Liver (tissue), 9 donors: Measurements from ENCODE around the gene USP37. TPM values are rescaled to one million over a fixed set of nuclear protein-coding genes. Genes with fewer than 3 reads are reported as not detected.

Experiments
- DNase-seq: peaks from one replicate; pipeline ENCODE4 v3.0.0-alpha.2; 2017; ENCODE audit warnings: low spot score
- H3K27ac ChIP-seq, 2 donors: one replicate each; pipeline ENCODE4 v1.7.0; 2013; ENCODE audit warnings: inconsistent platforms in 2 of 2, low read length in 2 of 2, control low read depth in 1 of 2, low read depth in 1 of 2, mild to moderate bottlenecking in 1 of 2
- H3K27me3 ChIP-seq, 4 donors: one replicate each; pipeline versions ENCODE4 v1.6.1 to v1.7.0; 2013; ENCODE audit warnings: low read length in 3 of 4, inconsistent platforms in 1 of 4, mild to moderate bottlenecking in 1 of 4, moderate library complexity in 1 of 4; ENCODE audit not compliant: control insufficient read depth in 4 of 4, insufficient read depth in 4 of 4
- H3K36me3 ChIP-seq, 4 donors: one replicate each; pipeline versions ENCODE4 v1.6.1 to v1.7.0; 2013; ENCODE audit warnings: low read length in 3 of 4, mild to moderate bottlenecking in 3 of 4, low read depth in 1 of 4, moderate library complexity in 1 of 4; ENCODE audit not compliant: control insufficient read depth in 4 of 4, insufficient read depth in 3 of 4
- H3K4me1 ChIP-seq, 4 donors: one replicate each; pipeline versions ENCODE4 v1.6.1 to v1.7.0; 2013; ENCODE audit warnings: low read length in 3 of 4, mild to moderate bottlenecking in 3 of 4, moderate library complexity in 1 of 4; ENCODE audit not compliant: control insufficient read depth in 4 of 4, insufficient read depth in 4 of 4
- H3K4me3 ChIP-seq, 3 donors: one replicate each; pipeline versions ENCODE4 v1.6.1 to v1.7.0; 2013; ENCODE audit warnings: low read length in 3 of 3, control low read depth in 1 of 3, low read depth in 1 of 3, mild to moderate bottlenecking in 1 of 3
- H3K9ac ChIP-seq, 2 donors: one replicate each; pipeline ENCODE4 v1.7.0; 2013; ENCODE audit warnings: low read length in 2 of 2, mild to moderate bottlenecking in 2 of 2, moderate library complexity in 2 of 2, control low read depth in 1 of 2, low read depth in 1 of 2
- H3K9me3 ChIP-seq, 4 donors: one replicate each; pipeline versions ENCODE4 v1.6.1 to v1.7.0; 2013; ENCODE audit warnings: low read length in 3 of 4; ENCODE audit not compliant: control insufficient read depth in 4 of 4
- ATF3 ChIP-seq: IDR thresholded peaks from 2 replicates; pipeline ENCODE4 v1.6.1; 2016; ENCODE audit warnings: antibody characterized with exemption
- EGR1 ChIP-seq, 2 donors: IDR thresholded peaks; 2 replicates each; pipeline ENCODE4 v1.6.1; 2016 to 2018; ENCODE audit warnings: antibody characterized with exemption in 2 of 2, low read depth in 2 of 2
- FOXA1 ChIP-seq: IDR thresholded peaks from 2 replicates; pipeline ENCODE4 v1.6.1; 2016; ENCODE audit warnings: antibody characterized with exemption
- FOXA2 ChIP-seq: IDR thresholded peaks from 2 replicates; pipeline ENCODE4 v1.6.1; 2016; ENCODE audit warnings: antibody characterized with exemption
- GABPA ChIP-seq, 2 donors: IDR thresholded peaks in 1 of 2; conservative IDR thresholded peaks in 1 of 2; 2 replicates each; pipeline ENCODE4 v1.6.1; 2016; ENCODE audit warnings: antibody characterized with exemption in 2 of 2, mild to moderate bottlenecking in 1 of 2, moderate library complexity in 1 of 2
- HNF4A ChIP-seq, 2 donors: conservative IDR thresholded peaks; 2 replicates each; pipeline ENCODE4 v1.6.1; 2016; ENCODE audit warnings: antibody characterized with exemption in 2 of 2, mild to moderate bottlenecking in 2 of 2
- HNF4G ChIP-seq: IDR thresholded peaks from 2 replicates; pipeline ENCODE4 v1.6.1; 2016; ENCODE audit warnings: antibody characterized with exemption
- MAX ChIP-seq: IDR thresholded peaks from 2 replicates; pipeline ENCODE4 v1.6.1; 2016; ENCODE audit warnings: antibody characterized with exemption
- NR2F2 ChIP-seq: IDR thresholded peaks from 2 replicates; pipeline ENCODE4 v1.6.1; 2016; ENCODE audit warnings: antibody characterized with exemption
- RAD21 ChIP-seq, 2 donors: IDR thresholded peaks; 2 replicates each; pipeline ENCODE4 v1.6.1; 2016; ENCODE audit warnings: antibody characterized with exemption in 2 of 2, mild to moderate bottlenecking in 2 of 2
- RXRA ChIP-seq, 2 donors: IDR thresholded peaks; 2 replicates each; pipeline ENCODE4 v1.6.1; 2017 to 2018; ENCODE audit warnings: antibody characterized with exemption in 2 of 2, mild to moderate bottlenecking in 1 of 2
- SP1 ChIP-seq: IDR thresholded peaks from 2 replicates; pipeline ENCODE4 v1.6.1; 2018; ENCODE audit warnings: antibody characterized with exemption, mild to moderate bottlenecking
- TAF1 ChIP-seq: conservative IDR thresholded peaks from 2 replicates; pipeline ENCODE4 v1.6.1; 2016; ENCODE audit warnings: antibody characterized with exemption, mild to moderate bottlenecking
- YY1 ChIP-seq: IDR thresholded peaks from 2 replicates; pipeline ENCODE4 v1.6.1; 2016; ENCODE audit warnings: antibody characterized with exemption, mild to moderate bottlenecking
- ZBTB33 ChIP-seq: IDR thresholded peaks from 2 replicates; pipeline ENCODE4 v1.6.1; 2016; ENCODE audit warnings: antibody characterized with exemption
- WGBS: extraction: QIAGEN DNeasy Blood & Tissue Kit; methylation state at CpG from one replicate; pipeline ENCODE4 v1.1.7; 2013; 5-methylcytosine and 5-hydroxymethylcytosine counted together
- polyA plus RNA-seq, 2 donors: library from polyadenylated mRNA; stranded (reverse) in 1 of 2; unstranded in 1 of 2; fragments of 200-250 nt in 1 of 2; fragments of >200 nt in 1 of 2; fragmentation: Nextera tagmentation in 1 of 2; extraction: Ambion mirVana in 1 of 2; gene quantifications; one replicate each; pipeline versions ENCODE4 v1.2.1 to v1.2.3, GENCODE V29; 2013 to 2015
- total RNA-seq, 2 donors: library from RNA; depleted of rRNA; stranded (reverse); fragments of >200 nt; gene quantifications; one replicate each; pipeline ENCODE4 v1.2.3, GENCODE V29; 2014
- donor health status: healthy.
- donor health status: healthy.
- donor health status: healthy.
- donor health status: healthy.
- donor health status: healthy.

Gene USP37
- total and polyA plus RNA-seq, 4 donors: 1.4 to 10.9 (median 4.7) TPM

- Histone ChIP-seq H3K4me1 (peaks cover 19 to 68% (median 57%) of the 10 kb centered on the region in 4 donors), H3K36me3 (peaks cover 7 to 19% (median 12%) of the 10 kb centered on the region in 4 donors), H3K9me3 (no peaks in the 10 kb centered on the region), H3K9ac (peak overlapping the region in 1 of 2 donors; percentile 84), H3K4me3 (no peak overlapping the region), H3K27me3 (no peaks in the 10 kb centered on the region), H3K27ac (no peak overlapping the region)
- WGBS: 78% methylated on average over 26 of the region's 26 CpGs
- no peak for DNase-seq
- TF ChIP-seq NR2F2 (no peak), EGR1 (IDR thresholded peaks at IDR 0.05; ENCODE audit: low read depth in 2 of 2) (no peak), RXRA (IDR thresholded peaks at IDR 0.05) (no peak), ZBTB33 (no peak), FOXA2 (no peak)
Observed at GRCh38 chr2:218402911-218403411, 165.2 kb downstream of the USP37 start.

- H3K36me3 ChIP-seq: peaks cover 7 to 19% (median 12%) of the 10 kb centered on the region in 4 donors
- no peaks in the 10 kb centered on the region for H3K27me3 ChIP-seq
- peak overlapping the region in 1 of 2 donors; percentile 84 for H3K9ac ChIP-seq
- DNase-seq: no peak
- TF ChIP-seq FOXA1: no peak
- H3K9me3 ChIP-seq: no peaks in the 10 kb centered on the region
- H3K4me3 ChIP-seq: no peak overlapping the region
- 34% methylated on average over 8 of the region's 8 CpGs for WGBS
- peaks cover 19 to 69% (median 62%) of the 10 kb centered on the region in 4 donors for H3K4me1 ChIP-seq
- H3K27ac ChIP-seq: peak overlapping the region in 1 of 2 donors; percentile 40
Observed at GRCh38 chr2:218402491-218402901, 165.7 kb downstream of the USP37 start.

- peaks cover 7 to 19% (median 12%) of the 10 kb centered on the region in 4 donors for H3K36me3 ChIP-seq
- peaks cover 23 to 70% (median 63%) of the 10 kb centered on the region in 4 donors for H3K4me1 ChIP-seq
- no peaks in the 10 kb centered on the region for H3K9me3 ChIP-seq
- WGBS: 35% methylated on average over 9 of the region's 9 CpGs
- peak overlapping the region in 1 of 2 donors; percentile 84 for H3K9ac ChIP-seq
- TF ChIP-seq FOXA1 (no peak), RXRA (IDR thresholded peaks at IDR 0.05) (no peak)
- H3K4me3 ChIP-seq: peak overlapping the region; percentile 76 to 91 (median 88)
- peak overlapping the region; percentile 40 to 67 for H3K27ac ChIP-seq
- no peak for DNase-seq
- no peaks in the 10 kb centered on the region for H3K27me3 ChIP-seq
Observed at GRCh38 chr2:218401890-218402289, 166.3 kb downstream of the USP37 start.

- Histone ChIP-seq H3K36me3 (peaks cover 7 to 19% (median 12%) of the 10 kb centered on the region in 4 donors), H3K9me3 (no peaks in the 10 kb centered on the region), H3K4me3 (peak overlapping the region; percentile 83 to 91 (median 88)), H3K27me3 (no peaks in the 10 kb centered on the region), H3K4me1 (peaks cover 23 to 72% (median 65%) of the 10 kb centered on the region in 4 donors), H3K9ac (peak overlapping the region; percentile 16 to 84), H3K27ac (peak overlapping the region; percentile 96 to 99)
- 15% methylated on average over 24 of the region's 24 CpGs for WGBS
- peak; percentile 82 for DNase-seq
- TF ChIP-seq NR2F2: no peak
- peak; percentile 85 for TF ChIP-seq SP1
- peak; percentile 96 for TF ChIP-seq HNF4G
- TF ChIP-seq RAD21 (IDR thresholded peaks at IDR 0.05): peak in 1 of 2 donors; percentile 49
- peak; percentile 95 to 97 for TF ChIP-seq HNF4A (conservative IDR thresholded peaks at IDR 0.05)
- TF ChIP-seq MAX: peak; percentile 70
- TF ChIP-seq ATF3: no peak
- TF ChIP-seq EGR1 (IDR thresholded peaks at IDR 0.05; ENCODE audit: low read depth in 2 of 2): peak in 1 of 2 donors; percentile 91
- peak; percentile 34 for TF ChIP-seq ZBTB33
- peak in 1 of 2 donors; percentile 22 for TF ChIP-seq GABPA (IDR thresholded peaks at IDR 0.05 in 1 of 2, conservative IDR thresholded peaks at IDR 0.05 in 1 of 2)
- TF ChIP-seq TAF1: no peak
- peak; percentile 91 to 92 for TF ChIP-seq RXRA (IDR thresholded peaks at IDR 0.05)
- no peak for TF ChIP-seq FOXA1
- TF ChIP-seq YY1: peak; percentile 65
Observed at GRCh38 chr2:218400930-218401881, 166.9 kb downstream of the USP37 start.
